ENCODE data around the gene ENSA.
"Not testable (repeated sequence)": the region's sequence is repeated elsewhere in the genome, so short reads cannot be mapped to it uniquely, and the experiment has no call there.

The ENSA gene

GRCh38 chr1:150621497-150622302 lies 7.7 kb downstream of the ENSA start:
- DNase-seq (ENCODE audit: low read depth): peak; percentile 33

GRCh38 chr1:150620919-150621318 lies 8.5 kb downstream of the ENSA start:
- DNase-seq (ENCODE audit: low read depth): no peak

DNA sequence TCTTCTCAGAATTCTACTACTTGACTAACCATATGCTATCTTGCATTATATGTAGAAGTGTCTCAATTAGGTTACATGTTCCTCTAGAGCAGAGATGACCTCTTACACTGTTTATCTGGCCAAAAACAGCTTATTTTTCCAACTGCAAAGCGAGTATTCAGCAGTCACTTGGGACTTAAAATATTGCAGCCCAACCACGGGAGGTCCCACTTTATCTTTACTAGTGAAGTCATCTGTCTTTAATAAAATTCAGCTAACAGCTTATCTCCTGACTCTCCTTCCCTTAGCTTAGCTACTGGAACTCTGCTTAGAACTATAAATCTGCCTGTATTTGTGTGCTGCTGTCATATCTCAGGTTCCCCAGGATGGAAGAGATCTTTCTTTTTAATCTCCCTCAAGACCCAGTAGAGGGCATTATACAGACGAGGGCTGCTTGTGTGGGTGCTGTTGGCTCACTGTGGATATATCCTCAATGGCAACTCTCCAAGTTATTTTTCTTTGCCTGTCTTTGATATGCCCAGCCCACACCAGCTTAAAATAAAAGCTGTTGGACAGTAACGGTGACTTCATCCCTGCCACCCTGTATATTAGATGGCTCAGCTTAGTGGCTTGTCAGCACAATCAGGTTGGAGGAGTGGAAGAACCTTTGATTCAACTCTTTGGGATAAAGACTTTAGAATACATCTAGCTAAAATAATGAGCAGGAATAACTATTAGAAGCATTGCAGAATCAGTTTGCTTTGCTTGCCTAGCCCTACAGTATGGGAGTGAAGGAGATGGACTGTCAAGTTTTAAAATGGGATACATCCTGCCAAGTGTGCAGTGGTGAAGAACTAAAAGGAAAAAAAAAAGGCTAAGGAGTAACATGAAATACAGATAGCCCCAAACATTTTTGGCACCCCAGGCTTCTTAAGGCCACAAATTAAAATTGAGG lies 9.6 kb downstream of the ENSA start:
- no peak for DNase-seq (ENCODE audit: low read depth)

- DNase-seq (ENCODE audit: low read depth): no peak
These were observed 13.8 kb downstream of the ENSA start for GRCh38 chr1:150615346-150616201.

DNA sequence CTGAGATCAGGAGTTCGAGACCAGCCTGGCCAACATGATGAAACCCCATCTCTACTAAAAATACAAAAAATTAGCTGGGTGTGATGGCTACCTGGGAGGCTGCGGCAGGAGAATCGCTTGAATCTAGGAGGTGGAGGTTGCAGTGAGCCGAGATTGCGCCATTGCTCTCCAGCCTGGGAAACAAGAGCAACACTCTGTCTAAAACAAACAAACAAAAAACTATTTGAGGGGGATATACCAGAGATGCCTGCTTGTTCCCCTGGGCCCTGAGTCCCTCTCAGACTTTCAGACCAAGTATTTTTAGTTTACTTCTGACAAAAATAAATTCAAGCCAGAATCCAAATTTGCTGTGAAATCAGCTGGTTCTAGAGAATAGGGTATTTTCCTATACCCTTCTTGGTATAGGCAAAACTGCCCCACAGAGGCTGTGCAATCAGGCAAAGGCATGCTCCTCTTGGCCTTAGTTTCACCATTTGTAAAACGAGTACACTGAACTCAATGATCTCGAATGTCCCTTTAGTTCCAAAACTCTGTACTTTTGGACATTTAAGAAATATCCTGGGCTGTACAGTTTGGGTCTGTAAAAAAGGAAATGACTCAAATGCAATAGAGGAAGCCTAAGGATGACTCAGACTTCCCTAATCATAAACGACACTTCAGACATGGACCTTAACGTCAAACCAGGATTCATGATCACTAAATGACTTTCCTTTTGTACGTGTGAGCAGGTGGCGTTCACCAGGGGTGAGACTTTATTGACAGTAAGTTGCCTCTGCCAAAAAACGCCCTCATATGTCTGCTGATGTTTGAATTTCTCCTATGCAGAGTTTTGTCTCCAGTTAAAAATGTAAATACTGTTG lies 16.1 kb downstream of the ENSA start:
- peak; percentile 17 for DNase-seq (ENCODE audit: low read depth)

- no peak for DNase-seq (ENCODE audit: low read depth)
These were observed 17.4 kb downstream of the ENSA start for GRCh38 chr1:150612014-150612345.

GRCh38 chr1:150610576-150610975 lies 18.8 kb downstream of the ENSA start:
- no peak for DNase-seq (ENCODE audit: low read depth)

GRCh38 chr1:150609732-150610131 lies 19.7 kb downstream of the ENSA start:
- no peak for DNase-seq (ENCODE audit: low read depth)

GRCh38 chr1:150606463-150607142 lies 22.8 kb downstream of the ENSA start:
- no peak for DNase-seq (ENCODE audit: low read depth)

DNA sequence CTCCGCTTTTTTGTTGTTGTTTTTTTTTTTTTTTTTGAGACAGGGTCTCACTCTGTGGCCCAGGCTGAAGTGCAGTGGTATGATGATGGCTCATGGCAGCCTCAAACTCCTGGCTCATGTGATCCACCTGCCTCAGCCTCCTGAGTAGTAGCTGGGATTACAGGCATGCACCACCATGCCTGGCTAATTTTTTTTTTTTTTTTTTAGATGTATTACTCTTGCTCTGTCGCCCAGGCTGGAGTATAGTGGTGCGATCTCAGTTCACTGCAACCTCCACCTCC lies 24.0 kb downstream of the ENSA start:
- DNase-seq (ENCODE audit: low read depth): not testable (repeated sequence)

DNA sequence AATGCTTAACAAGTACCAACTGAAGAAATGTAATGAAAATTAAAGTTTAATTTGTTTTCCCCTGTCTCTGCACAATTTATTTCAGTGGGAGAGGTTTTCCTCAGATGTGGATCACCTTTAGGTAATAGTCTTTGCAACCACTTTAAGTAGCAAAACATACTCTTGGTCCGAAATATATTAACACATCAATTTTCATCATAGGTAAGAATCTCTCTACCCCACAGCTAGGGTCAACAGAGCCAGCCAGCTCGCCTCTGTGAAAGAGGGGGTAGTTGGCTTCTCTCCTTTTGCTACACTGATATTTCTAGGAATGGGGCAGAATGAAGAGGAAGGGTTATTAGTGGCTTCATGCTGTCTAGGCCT lies 25.2 kb downstream of the ENSA start:
- DNase-seq (ENCODE audit: low read depth): no peak

DNA sequence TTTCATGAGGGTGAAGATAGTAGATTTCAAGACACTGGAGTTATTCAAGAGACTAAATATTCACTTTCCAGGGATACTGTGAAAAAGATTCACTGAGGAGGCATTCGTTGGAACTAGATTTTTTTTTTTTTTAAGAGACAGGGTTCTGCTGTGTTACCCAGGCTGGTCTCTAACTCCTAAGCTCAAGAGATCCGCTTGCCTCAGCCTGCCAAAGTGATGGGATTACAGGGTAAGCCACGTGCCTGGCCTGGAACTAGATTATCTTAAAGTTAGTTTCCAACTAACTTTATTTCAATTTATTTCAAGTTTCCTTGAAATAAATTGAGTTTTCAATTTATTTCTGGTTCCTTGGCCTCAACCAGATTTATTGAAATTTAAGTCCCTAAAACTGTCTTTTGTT lies 25.7 kb downstream of the ENSA start:
- no peak for DNase-seq (ENCODE audit: low read depth)

DNA sequence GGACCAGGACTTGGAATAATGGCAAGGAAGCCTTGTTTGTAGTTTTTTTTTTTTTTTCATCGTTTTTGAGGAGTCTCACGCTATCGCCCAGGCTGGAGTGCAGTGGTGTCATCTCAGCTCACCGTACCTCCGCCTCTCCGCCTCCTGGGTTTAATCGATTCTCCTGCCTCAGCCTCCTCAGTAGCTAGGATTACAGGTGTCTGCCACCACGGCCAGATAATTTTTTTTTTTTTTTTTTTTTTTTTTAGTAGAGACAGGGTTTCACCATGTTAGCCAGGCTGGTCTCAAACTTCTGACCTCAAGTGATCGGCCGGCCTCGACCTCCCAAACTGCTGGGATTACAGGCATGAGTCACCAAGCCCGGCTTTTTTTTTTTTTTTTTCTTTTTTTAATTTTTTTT lies 27.0 kb downstream of the ENSA start:
- not testable (repeated sequence) for DNase-seq (ENCODE audit: low read depth)

DNA sequence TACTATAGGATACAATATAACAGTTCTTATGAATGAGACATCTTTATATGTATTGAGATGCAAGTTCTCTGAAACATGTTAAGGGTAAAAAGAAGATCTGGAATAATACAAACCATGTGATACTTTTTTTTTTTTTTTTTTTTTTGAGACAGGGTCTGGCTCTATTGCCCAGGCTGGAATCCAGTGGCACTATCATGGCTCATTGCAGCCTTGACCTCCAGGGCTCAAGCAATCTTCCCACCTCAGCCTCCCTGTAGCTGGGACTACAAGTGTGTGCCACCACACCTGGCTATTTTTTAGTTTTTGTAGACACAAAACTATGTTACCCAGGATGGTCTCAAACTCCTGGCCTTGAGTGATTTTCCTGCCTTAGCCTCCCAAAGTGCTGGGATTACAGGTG lies 27.9 kb downstream of the ENSA start:
- no peak for DNase-seq (ENCODE audit: low read depth)

DNA sequence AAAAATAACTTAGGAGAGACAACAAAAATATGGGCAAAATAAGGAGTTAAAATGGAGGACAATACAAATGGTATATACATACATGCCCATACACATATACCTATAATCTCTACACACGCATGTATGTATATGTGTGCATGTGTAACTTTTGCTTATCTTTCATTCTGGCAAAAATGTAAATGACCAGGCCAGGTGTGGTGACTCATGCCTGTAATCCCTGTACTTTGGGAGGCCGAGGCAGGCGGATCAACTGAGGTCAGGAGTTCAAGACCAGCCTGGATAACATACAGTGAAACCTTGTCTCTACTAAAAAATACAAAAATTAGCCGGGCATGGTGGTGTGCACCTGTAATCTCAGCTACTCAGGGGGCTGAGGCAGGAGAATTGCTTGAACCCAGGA lies 31.1 kb downstream of the ENSA start:
- not testable (repeated sequence) for DNase-seq (ENCODE audit: low read depth)

GRCh38 chr1:150596976-150597375 lies 32.4 kb downstream of the ENSA start:
- DNase-seq (ENCODE audit: low read depth): no peak

DNA sequence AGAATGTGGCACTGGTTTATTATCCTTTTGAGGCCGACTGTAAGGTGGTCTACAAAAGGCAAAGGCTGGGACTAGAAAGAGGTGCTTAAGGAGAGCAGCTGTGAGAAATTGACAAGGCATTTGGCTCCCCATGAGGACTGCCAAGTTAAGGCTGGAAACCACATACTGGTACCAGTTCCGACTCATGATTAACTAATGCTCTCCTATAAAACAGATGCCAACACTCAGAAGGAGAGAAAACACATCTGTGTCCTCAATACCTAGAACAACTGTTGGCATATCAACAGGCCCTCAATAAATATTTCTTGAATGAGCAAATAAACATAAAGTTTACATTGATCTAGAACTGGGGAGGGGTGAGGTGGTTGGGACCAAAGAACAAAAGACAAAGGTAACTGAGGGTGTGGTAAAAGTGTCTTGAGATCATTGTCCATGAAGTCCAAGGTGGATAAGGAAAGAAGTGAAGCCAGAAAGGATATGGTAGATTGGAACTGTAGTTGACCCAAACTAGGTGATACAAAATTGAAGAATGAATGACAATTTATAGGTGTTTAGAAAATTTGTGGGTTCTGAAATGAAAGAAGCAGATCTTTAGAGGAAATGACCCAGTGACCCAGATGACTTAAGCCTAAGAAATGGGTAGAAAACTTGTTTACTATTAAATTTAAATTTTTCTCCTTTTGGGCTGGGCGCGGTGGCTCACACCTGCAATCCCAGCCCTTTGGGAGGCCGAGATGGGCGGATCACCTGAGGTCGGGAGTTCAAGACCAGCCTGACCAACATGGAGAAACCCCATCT lies 33.1 kb downstream of the ENSA start:
- no peak for DNase-seq (ENCODE audit: low read depth)

GRCh38 chr1:150582371-150582770 lies 47.0 kb downstream of the ENSA start:
- no peak for DNase-seq (ENCODE audit: low read depth)

DNA sequence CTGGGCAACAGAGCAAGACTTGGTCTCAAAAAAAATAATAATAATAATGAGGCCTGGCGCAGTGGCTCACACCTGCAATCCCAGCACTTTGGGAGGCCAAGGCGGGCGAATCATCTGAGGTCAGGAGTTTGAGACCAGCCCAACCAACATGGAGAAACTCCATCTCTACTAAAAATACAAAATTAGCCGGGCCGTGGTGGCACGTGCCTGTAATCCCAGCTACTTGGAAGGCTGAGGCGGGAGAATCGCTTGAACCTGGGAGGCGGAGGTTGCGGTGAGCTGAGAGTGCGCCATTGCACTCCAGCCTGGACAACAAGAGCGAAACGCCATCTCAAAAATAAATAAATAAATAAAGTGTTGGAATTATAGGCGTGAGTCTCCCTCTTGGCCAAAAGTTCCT lies 47.5 kb downstream of the ENSA start:
- DNase-seq (ENCODE audit: low read depth): not testable (repeated sequence)

GRCh38 chr1:150581437-150581836 lies 48.0 kb downstream of the ENSA start:
- not testable (repeated sequence) for DNase-seq (ENCODE audit: low read depth)

Data from activated T-helper 1 cell treated with Interleukin-2 at 50 U/mL for 16 hours (primary cell).